Measurements from ENCODE around the gene CREB3L1.

The CREB3L1 gene

DNA sequence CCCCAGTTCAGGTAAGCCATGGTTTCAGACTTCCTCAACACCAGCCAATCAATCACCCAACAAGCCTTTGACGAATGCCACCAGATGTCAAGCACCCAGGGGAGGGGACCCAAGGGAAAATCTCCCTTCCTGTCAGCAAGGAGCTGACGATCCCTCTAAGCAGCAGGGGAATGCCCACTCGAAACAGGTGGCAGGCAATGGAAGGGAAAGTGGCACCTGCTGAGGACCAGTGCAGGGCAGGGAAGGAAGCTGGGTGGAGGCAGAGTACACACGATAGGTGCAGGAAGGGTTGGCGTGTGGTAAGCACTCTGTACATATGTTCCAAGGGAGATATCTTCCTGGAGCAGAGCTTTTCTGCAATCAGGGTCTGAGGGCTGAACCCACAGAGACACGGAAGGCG, 11.7 kb upstream of the CREB3L1 start:
- H3K4me1 ChIP-seq (ENCODE audit: control insufficient read depth, low read length) = peaks cover 40% of the 10 kb centered on the region
- H4K20me1 ChIP-seq (ENCODE audit: control insufficient read depth, insufficient read depth, low read depth, low read length) = no peaks in the 10 kb centered on the region
- H3K36me3 ChIP-seq (ENCODE audit: control insufficient read depth, low read length) = no peaks in the 10 kb centered on the region
- no peaks in the 10 kb centered on the region for H3K9me3 ChIP-seq (ENCODE audit: control insufficient read depth, insufficient read depth, low read length)
- no peaks in the 10 kb centered on the region for H3K9me2 ChIP-seq (replicated peaks; ENCODE audit: control insufficient read depth, low read length)
- 0 out of 2 replicates have a peak, but pooled peaks cover 2% of the 10 kb centered on the region for H3F3A ChIP-seq (ENCODE audit: control insufficient read depth, insufficient read depth)
- TF ChIP-seq, protein P1, sequence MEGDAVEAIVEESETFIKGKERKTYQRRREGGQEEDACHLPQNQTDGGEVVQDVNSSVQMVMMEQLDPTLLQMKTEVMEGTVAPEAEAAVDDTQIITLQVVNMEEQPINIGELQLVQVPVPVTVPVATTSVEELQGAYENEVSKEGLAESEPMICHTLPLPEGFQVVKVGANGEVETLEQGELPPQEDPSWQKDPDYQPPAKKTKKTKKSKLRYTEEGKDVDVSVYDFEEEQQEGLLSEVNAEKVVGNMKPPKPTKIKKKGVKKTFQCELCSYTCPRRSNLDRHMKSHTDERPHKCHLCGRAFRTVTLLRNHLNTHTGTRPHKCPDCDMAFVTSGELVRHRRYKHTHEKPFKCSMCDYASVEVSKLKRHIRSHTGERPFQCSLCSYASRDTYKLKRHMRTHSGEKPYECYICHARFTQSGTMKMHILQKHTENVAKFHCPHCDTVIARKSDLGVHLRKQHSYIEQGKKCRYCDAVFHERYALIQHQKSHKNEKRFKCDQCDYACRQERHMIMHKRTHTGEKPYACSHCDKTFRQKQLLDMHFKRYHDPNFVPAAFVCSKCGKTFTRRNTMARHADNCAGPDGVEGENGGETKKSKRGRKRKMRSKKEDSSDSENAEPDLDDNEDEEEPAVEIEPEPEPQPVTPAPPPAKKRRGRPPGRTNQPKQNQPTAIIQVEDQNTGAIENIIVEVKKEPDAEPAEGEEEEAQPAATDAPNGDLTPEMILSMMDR (IDR thresholded peaks at IDR 0.05; ENCODE audit: low read depth, low read length, poor library complexity, severe bottlenecking) = no peak
- TF ChIP-seq EZH2phosphoT487 (IDR thresholded peaks at IDR 0.05; ENCODE audit: borderline replicate concordance, low read length) = no peak
- peak overlapping the region; percentile 40 for H3K4me3 ChIP-seq (ENCODE audit: low read length)
- H3K79me2 ChIP-seq (ENCODE audit: control insufficient read depth, low read length) = no peaks in the 10 kb centered on the region
- H3K27ac ChIP-seq (ENCODE audit: low read depth, low read length) = peak overlapping the region; percentile 61
- peak overlapping the region; percentile 58 for H3K4me2 ChIP-seq (ENCODE audit: low read length)
- no peaks in the 10 kb centered on the region for H3K27me3 ChIP-seq (ENCODE audit: control insufficient read depth, low read length)

DNA sequence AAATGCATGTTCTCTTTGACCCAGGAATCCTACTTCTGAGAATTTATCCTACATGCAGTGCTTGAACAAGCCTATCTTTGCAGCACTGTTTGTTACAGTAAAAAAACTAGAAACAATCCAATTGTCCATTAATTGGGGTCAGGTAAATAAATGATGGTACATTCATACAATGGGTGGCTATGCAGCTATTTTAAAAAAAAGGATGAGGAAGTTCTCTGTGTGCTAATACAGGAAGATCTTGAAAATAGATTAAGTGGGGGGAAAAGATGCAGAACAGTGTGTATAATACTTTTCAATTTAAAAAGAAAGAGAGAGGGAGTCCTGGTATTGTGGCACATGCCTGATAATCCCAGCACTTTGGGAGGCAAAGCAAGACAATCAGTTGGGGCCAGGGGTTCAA, 9.5 kb upstream of the CREB3L1 start:
- H3K4me2 ChIP-seq (ENCODE audit: low read length) = peak overlapping the region; percentile 43
- no peak overlapping the region for H3K27ac ChIP-seq (ENCODE audit: low read depth, low read length)
- H3K27me3 ChIP-seq (ENCODE audit: control insufficient read depth, low read length) = no peaks in the 10 kb centered on the region

DNA sequence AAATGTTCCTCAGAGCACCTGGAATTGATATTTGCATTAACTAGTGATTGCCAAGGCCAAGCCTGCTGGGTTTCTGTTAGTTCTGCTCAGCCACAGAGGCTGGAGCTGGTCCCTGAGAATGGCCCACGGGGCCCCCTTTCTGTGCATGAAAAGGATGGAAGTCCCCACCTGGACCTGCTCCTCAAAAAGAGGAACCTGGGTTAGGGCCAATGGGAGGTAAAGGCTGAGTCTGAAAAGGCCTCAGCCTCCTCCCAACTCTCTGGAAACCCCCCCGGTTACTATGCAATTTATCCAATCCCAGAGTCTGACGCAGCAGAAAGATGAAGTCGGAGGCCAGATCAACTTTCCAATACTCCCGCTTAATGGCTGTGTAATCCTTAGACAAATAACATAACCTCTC, 6.8 kb upstream of the CREB3L1 start:
- Histone ChIP-seq H3F3A (ENCODE audit: control insufficient read depth, insufficient read depth) (0 out of 2 replicates have a peak, but pooled peaks cover 2% of the 10 kb centered on the region), H3K4me3 (ENCODE audit: low read length) (no peak overlapping the region), H3K36me3 (ENCODE audit: control insufficient read depth, low read length) (no peaks in the 10 kb centered on the region), H3K4me2 (ENCODE audit: low read length) (no peak overlapping the region), H3K79me2 (ENCODE audit: control insufficient read depth, low read length) (no peaks in the 10 kb centered on the region), H3K9me3 (ENCODE audit: control insufficient read depth, insufficient read depth, low read length) (no peaks in the 10 kb centered on the region), H3K27me3 (ENCODE audit: control insufficient read depth, low read length) (no peaks in the 10 kb centered on the region), H3K4me1 (ENCODE audit: control insufficient read depth, low read length) (peaks cover 38% of the 10 kb centered on the region), H4K20me1 (ENCODE audit: control insufficient read depth, insufficient read depth, low read depth, low read length) (no peaks in the 10 kb centered on the region), H3K9me2 (replicated peaks; ENCODE audit: control insufficient read depth, low read length) (no peaks in the 10 kb centered on the region), H3K27ac (ENCODE audit: low read depth, low read length) (no peak overlapping the region)
- TF ChIP-seq, protein P1 (IDR thresholded peaks at IDR 0.05; ENCODE audit: low read depth, low read length, poor library complexity, severe bottlenecking) = no peak
- no peak for TF ChIP-seq EZH2phosphoT487 (IDR thresholded peaks at IDR 0.05; ENCODE audit: borderline replicate concordance, low read length)

More for the DNA sequence above, 9.5 kb upstream of the CREB3L1 start:
- no peaks in the 10 kb centered on the region for H4K20me1 ChIP-seq (ENCODE audit: control insufficient read depth, insufficient read depth, low read depth, low read length)
- no peaks in the 10 kb centered on the region for H3K79me2 ChIP-seq (ENCODE audit: control insufficient read depth, low read length)
- 0 out of 2 replicates have a peak overlapping the region, but pooled peaks have one; percentile 13 for H3K4me3 ChIP-seq (ENCODE audit: low read length)
- no peaks in the 10 kb centered on the region for H3K9me3 ChIP-seq (ENCODE audit: control insufficient read depth, insufficient read depth, low read length)
- no peaks in the 10 kb centered on the region for H3K36me3 ChIP-seq (ENCODE audit: control insufficient read depth, low read length)
- TF ChIP-seq, protein P1 (IDR thresholded peaks at IDR 0.05; ENCODE audit: low read depth, low read length, poor library complexity, severe bottlenecking) = no peak
- no peak for TF ChIP-seq EZH2phosphoT487 (IDR thresholded peaks at IDR 0.05; ENCODE audit: borderline replicate concordance, low read length)
- H3K9me2 ChIP-seq (replicated peaks; ENCODE audit: control insufficient read depth, low read length) = no peaks in the 10 kb centered on the region
- H3K4me1 ChIP-seq (ENCODE audit: control insufficient read depth, low read length) = peaks cover 45% of the 10 kb centered on the region
- 0 out of 2 replicates have a peak, but pooled peaks cover 2% of the 10 kb centered on the region for H3F3A ChIP-seq (ENCODE audit: control insufficient read depth, insufficient read depth)

Data from DOHH2 (cell line).